WTC11 (cell line): Measurements from ENCODE around the gene KCND2. TPM values are rescaled to one million over a fixed set of nuclear protein-coding genes. Genes with fewer than 3 reads are reported as not detected.

Source experiments
- ATAC-seq: fragments of 200-7000 bp; cut with Tn5 transposase; 2 replicates; pipeline ENCODE4 v1.10.0; 2021; ENCODE audit warnings: mild to moderate bottlenecking, moderate library complexity
- CTCF ChIA-PET: fragments of 300-600 bp; sonication (Branson Sonifier 250); formaldehyde crosslinking; loops from one replicate; lab custom pipeline; 2021; ENCODE audit warnings: antibody characterized with exemption; lab: Charles Lee
- POLR2A ChIA-PET: fragments of 350-600 bp; sonication (Branson Sonifier 250); formaldehyde crosslinking; loops from one replicate; lab custom pipeline; 2021; ENCODE audit warnings: antibody characterized with exemption; lab: Charles Lee
- DNase-seq: peaks from one replicate; pipeline ENCODE4 v3.0.0; 2021; ENCODE audit warnings: low spot score
- H3K27ac Mint-ChIP-seq: 2 replicates; pipeline ENCODE4 v1.8.0; 2021; ENCODE audit warnings: mixed read lengths
- H3K27me3 Mint-ChIP-seq: 2 replicates; pipeline ENCODE4 v1.8.0; 2021; ENCODE audit warnings: low read depth, mild to moderate bottlenecking, moderate library complexity, mixed read lengths
- H3K36me3 Mint-ChIP-seq: 2 replicates; pipeline ENCODE4 v1.8.0; 2021; ENCODE audit warnings: mixed read lengths
- H3K4me1 Mint-ChIP-seq: 2 replicates; pipeline ENCODE4 v1.8.0; 2022; ENCODE audit warnings: mixed read lengths
- H3K4me3 Mint-ChIP-seq: 2 replicates; pipeline ENCODE4 v1.8.0; 2021; ENCODE audit warnings: mild to moderate bottlenecking, moderate library complexity, mixed read lengths
- H3K9me3 Mint-ChIP-seq: 2 replicates; pipeline ENCODE4 v1.8.0; 2021; ENCODE audit warnings: mixed read lengths
- ELF4 ChIP-seq: sonication (generic); formaldehyde crosslinking; IDR thresholded peaks from 2 replicates; pipeline ENCODE4 v1.8.1; 2022; ENCODE audit warnings: low read depth, mild to moderate bottlenecking, moderate library complexity, missing genetic modification reagents
- FOXJ3 ChIP-seq: sonication (generic); formaldehyde crosslinking; IDR thresholded peaks from 2 replicates; pipeline ENCODE4 v1.9.0; 2021; ENCODE audit warnings: missing genetic modification reagents, mild to moderate bottlenecking, borderline replicate concordance
- FOXK1 ChIP-seq: sonication (generic); formaldehyde crosslinking; IDR thresholded peaks from 2 replicates; pipeline ENCODE4 v1.8.0; 2022; ENCODE audit warnings: mild to moderate bottlenecking, moderate library complexity, missing genetic modification reagents
- GABPB1 ChIP-seq: sonication (generic); formaldehyde crosslinking; IDR thresholded peaks from 2 replicates; pipeline ENCODE4 v1.8.1; 2023; ENCODE audit warnings: mild to moderate bottlenecking, missing genetic modification reagents
- JUN ChIP-seq: sonication (generic); formaldehyde crosslinking; IDR thresholded peaks from 2 replicates; pipeline ENCODE4 v1.8.0; 2023; ENCODE audit warnings: mild to moderate bottlenecking, missing genetic modification reagents
- NFATC4 ChIP-seq: fragments of 250-450 bp; sonication (Bioruptor Pico); IDR thresholded peaks from 2 replicates; pipeline ENCODE4 v1.9.0; 2021; ENCODE audit warnings: mild to moderate bottlenecking
- ZBTB21 ChIP-seq: sonication (generic); formaldehyde crosslinking; IDR thresholded peaks from 2 replicates; pipeline ENCODE4 v1.8.1; 2023; ENCODE audit warnings: mild to moderate bottlenecking, missing genetic modification reagents, borderline replicate concordance
- ZNF317 ChIP-seq: sonication (generic); formaldehyde crosslinking; IDR thresholded peaks from 2 replicates; pipeline ENCODE4 v1.8.1; 2023; ENCODE audit warnings: low read depth, mild to moderate bottlenecking, moderate library complexity, missing genetic modification reagents, borderline replicate concordance
- ZNF396 ChIP-seq: fragments of 250-450 bp; sonication (Bioruptor Pico); IDR thresholded peaks from 2 replicates; pipeline ENCODE4 v1.8.0; 2021; ENCODE audit warnings: mild to moderate bottlenecking, moderate library complexity, borderline replicate concordance
- ZNF423 ChIP-seq: fragments of 250-450 bp; sonication (Bioruptor Pico); IDR thresholded peaks from 2 replicates; pipeline ENCODE4 v2.1.2; 2022; ENCODE audit warnings: mild to moderate bottlenecking, moderate library complexity
- total RNA-seq: library from RNA; stranded (reverse); gene quantifications from 3 replicates; pipeline ENCODE4 v1.2.3, GENCODE V29; 2021
- TF ChIP-seq, protein P1 (sequence below): sonication (generic); formaldehyde crosslinking; IDR thresholded peaks from 2 replicates; pipeline ENCODE4 v1.8.1; 2023; ENCODE audit warnings: mild to moderate bottlenecking, missing genetic modification reagents, moderate library complexity
- TF ChIP-seq, protein P2 (sequence below): sonication (generic); formaldehyde crosslinking; IDR thresholded peaks from 2 replicates; pipeline ENCODE4 v1.8.1; 2022; ENCODE audit warnings: missing genetic modification reagents, borderline replicate concordance
- TF ChIP-seq, protein P3 (sequence below): fragments of 250-450 bp; sonication (Bioruptor Pico); IDR thresholded peaks from 2 replicates; pipeline ENCODE4 v2.1.2; 2022; ENCODE audit warnings: mild to moderate bottlenecking, moderate library complexity
- TF ChIP-seq, protein P4 (sequence below): sonication (generic); formaldehyde crosslinking; IDR thresholded peaks from 2 replicates; pipeline ENCODE4 v1.8.0; 2023; ENCODE audit warnings: missing genetic modification reagents, mild to moderate bottlenecking, borderline replicate concordance
- TF ChIP-seq, protein P5 (sequence below): sonication (generic); formaldehyde crosslinking; IDR thresholded peaks from 2 replicates; pipeline ENCODE4 v1.8.0; 2022; ENCODE audit warnings: mild to moderate bottlenecking, missing genetic modification reagents
- TF ChIP-seq, protein P6 (sequence below): fragments of 250-450 bp; sonication (Bioruptor Pico); IDR thresholded peaks from 2 replicates; pipeline ENCODE4 v1.9.0; 2021; ENCODE audit warnings: mild to moderate bottlenecking
- TF ChIP-seq, protein P7 (sequence below): sonication (generic); formaldehyde crosslinking; IDR thresholded peaks from 2 replicates; pipeline ENCODE4 v1.8.0; 2022; ENCODE audit warnings: mild to moderate bottlenecking, missing genetic modification reagents
- TF ChIP-seq, protein P8 (sequence below): sonication (generic); formaldehyde crosslinking; IDR thresholded peaks from 2 replicates; pipeline ENCODE4 v1.8.1; 2022; ENCODE audit warnings: mild to moderate bottlenecking, missing genetic modification reagents, moderate library complexity, borderline replicate concordance

KCND2 gene
- total RNA-seq, 1 experiment from 2014 or later = 4.6 TPM

DNA sequence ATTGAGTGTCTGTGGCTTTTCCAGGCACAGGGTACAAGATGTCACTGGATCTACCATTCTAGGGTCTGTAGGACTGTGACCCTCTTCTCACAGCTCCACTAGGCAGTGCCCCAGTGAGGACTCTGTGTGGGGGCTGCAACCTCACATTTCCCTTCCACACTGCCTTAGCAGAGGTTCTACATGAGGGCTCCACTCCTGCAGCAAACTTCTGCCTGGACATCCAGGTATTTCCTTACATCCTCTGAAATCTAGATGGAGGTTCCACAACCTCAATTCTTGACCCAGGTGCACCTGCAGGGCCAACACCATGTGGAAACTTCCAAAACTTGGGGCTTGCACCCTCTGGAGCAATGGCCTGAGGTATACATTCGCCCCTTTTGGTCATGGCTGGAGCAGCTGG is 183.7 kb downstream of the KCND2 start:
- Mint-ChIP-seq H3K36me3 (peaks cover 59% of the 10 kb centered on the region), H3K9me3 (peaks cover 61% of the 10 kb centered on the region)
- CTCF ChIA-PET = no interaction called here
- ATAC-seq = no peak
- TF ChIP-seq, protein P1, sequence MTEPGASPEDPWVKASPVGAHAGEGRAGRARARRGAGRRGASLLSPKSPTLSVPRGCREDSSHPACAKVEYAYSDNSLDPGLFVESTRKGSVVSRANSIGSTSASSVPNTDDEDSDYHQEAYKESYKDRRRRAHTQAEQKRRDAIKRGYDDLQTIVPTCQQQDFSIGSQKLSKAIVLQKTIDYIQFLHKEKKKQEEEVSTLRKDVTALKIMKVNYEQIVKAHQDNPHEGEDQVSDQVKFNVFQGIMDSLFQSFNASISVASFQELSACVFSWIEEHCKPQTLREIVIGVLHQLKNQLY (CRISPR knock-in tag) = no peak
- TF ChIP-seq, protein P2, sequence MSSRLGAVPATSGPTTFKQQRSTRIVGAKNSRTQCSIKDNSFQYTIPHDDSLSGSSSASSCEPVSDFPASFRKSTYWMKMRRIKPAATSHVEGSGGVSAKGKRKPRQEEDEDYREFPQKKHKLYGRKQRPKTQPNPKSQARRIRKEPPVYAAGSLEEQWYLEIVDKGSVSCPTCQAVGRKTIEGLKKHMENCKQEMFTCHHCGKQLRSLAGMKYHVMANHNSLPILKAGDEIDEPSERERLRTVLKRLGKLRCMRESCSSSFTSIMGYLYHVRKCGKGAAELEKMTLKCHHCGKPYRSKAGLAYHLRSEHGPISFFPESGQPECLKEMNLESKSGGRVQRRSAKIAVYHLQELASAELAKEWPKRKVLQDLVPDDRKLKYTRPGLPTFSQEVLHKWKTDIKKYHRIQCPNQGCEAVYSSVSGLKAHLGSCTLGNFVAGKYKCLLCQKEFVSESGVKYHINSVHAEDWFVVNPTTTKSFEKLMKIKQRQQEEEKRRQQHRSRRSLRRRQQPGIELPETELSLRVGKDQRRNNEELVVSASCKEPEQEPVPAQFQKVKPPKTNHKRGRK (CRISPR knock-in tag) = no peak
- no peak for TF ChIP-seq NFATC4 (CRISPR knock-in tag)
- no peak for TF ChIP-seq ZBTB21 (CRISPR knock-in tag)
- TF ChIP-seq, all 79 proteins: peak for 0
- POLR2A ChIA-PET = interaction anchor here (0.7 kb wide), 1 partner anchor 1730 kb away, joined by 3 read pairs; no protein-coding TSS in a partner anchor
- Mint-ChIP-seq H3K27me3 (peaks cover 3% of the 10 kb centered on the region; the same call in 1 of the 2 replicates), H3K4me3 (no peak overlapping the region), H3K4me1 (peaks cover 26% of the 10 kb centered on the region), H3K27ac (no peak overlapping the region)
- DNase-seq = no peak

DNA sequence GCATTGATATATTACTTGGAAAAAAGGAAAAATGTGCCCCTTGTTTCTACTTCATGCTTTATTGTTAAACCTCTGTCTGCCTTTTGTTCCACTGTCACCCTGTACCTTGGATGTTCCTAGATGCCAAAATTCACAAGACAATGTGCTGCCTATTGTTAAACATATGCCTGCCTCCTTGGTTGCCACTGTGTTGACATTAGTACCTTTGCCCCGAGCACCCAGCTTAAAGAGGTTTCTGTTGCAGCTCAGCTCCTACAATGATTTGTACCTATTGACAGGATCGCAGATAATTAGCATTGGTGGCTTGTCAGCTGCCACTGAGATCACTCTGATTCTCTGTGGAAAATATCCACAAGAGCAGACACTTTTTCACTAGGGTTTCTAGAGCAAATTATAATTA is 188.0 kb downstream of the KCND2 start:
- POLR2A ChIA-PET = no interaction called here

DNA sequence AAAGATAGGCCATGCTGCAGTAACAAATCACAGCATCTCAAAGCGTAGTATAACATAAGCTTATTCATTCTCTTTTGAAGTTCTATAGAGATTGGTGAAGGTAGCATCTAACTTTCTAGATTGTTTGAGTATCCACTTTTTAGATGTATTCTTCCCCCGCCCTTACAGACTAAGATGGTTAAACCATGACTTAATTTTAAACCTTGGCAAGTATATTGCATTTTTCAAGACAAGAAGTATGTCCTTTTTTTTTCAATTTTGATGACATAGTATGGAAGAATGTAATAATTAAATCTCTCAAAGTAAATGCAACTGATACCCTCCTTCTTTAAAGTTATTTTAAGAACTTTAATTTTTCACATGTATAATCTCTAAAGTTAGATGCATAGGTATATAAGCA is 190.0 kb downstream of the KCND2 start:
- Mint-ChIP-seq H3K36me3 (peaks cover 6% of the 10 kb centered on the region), H3K4me1 (peaks cover 36% of the 10 kb centered on the region), H3K4me3 (no peak overlapping the region), H3K9me3 (peaks cover 11% of the 10 kb centered on the region), H3K27ac (no peak overlapping the region), H3K27me3 (no peaks in the 10 kb centered on the region)
- no peak for ATAC-seq
- no peak for DNase-seq
- POLR2A ChIA-PET = no interaction called here
- CTCF ChIA-PET = no interaction called here
- TF ChIP-seq ELF4 (CRISPR knock-in tag) (no peak), FOXJ3 (CRISPR knock-in tag) (no peak), ZNF423 (CRISPR knock-in tag) (no peak), JUN (no peak), ZNF317 (no peak), NFATC4 (CRISPR knock-in tag) (no peak)
- TF ChIP-seq, protein P3, sequence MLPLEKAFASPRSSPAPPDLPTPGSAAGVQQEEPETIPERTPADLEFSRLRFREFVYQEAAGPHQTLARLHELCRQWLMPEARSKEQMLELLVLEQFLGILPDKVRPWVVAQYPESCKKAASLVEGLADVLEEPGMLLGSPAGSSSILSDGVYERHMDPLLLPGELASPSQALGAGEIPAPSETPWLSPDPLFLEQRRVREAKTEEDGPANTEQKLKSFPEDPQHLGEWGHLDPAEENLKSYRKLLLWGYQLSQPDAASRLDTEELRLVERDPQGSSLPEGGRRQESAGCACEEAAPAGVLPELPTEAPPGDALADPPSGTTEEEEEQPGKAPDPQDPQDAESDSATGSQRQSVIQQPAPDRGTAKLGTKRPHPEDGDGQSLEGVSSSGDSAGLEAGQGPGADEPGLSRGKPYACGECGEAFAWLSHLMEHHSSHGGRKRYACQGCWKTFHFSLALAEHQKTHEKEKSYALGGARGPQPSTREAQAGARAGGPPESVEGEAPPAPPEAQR (CRISPR knock-in tag) = no peak
- TF ChIP-seq, protein P4, sequence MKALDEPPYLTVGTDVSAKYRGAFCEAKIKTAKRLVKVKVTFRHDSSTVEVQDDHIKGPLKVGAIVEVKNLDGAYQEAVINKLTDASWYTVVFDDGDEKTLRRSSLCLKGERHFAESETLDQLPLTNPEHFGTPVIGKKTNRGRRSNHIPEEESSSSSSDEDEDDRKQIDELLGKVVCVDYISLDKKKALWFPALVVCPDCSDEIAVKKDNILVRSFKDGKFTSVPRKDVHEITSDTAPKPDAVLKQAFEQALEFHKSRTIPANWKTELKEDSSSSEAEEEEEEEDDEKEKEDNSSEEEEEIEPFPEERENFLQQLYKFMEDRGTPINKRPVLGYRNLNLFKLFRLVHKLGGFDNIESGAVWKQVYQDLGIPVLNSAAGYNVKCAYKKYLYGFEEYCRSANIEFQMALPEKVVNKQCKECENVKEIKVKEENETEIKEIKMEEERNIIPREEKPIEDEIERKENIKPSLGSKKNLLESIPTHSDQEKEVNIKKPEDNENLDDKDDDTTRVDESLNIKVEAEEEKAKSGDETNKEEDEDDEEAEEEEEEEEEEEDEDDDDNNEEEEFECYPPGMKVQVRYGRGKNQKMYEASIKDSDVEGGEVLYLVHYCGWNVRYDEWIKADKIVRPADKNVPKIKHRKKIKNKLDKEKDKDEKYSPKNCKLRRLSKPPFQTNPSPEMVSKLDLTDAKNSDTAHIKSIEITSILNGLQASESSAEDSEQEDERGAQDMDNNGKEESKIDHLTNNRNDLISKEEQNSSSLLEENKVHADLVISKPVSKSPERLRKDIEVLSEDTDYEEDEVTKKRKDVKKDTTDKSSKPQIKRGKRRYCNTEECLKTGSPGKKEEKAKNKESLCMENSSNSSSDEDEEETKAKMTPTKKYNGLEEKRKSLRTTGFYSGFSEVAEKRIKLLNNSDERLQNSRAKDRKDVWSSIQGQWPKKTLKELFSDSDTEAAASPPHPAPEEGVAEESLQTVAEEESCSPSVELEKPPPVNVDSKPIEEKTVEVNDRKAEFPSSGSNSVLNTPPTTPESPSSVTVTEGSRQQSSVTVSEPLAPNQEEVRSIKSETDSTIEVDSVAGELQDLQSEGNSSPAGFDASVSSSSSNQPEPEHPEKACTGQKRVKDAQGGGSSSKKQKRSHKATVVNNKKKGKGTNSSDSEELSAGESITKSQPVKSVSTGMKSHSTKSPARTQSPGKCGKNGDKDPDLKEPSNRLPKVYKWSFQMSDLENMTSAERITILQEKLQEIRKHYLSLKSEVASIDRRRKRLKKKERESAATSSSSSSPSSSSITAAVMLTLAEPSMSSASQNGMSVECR = no peak
- TF ChIP-seq, protein P5, sequence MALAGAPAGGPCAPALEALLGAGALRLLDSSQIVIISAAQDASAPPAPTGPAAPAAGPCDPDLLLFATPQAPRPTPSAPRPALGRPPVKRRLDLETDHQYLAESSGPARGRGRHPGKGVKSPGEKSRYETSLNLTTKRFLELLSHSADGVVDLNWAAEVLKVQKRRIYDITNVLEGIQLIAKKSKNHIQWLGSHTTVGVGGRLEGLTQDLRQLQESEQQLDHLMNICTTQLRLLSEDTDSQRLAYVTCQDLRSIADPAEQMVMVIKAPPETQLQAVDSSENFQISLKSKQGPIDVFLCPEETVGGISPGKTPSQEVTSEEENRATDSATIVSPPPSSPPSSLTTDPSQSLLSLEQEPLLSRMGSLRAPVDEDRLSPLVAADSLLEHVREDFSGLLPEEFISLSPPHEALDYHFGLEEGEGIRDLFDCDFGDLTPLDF (CRISPR knock-in tag) = no peak
- TF ChIP-seq, protein P6, sequence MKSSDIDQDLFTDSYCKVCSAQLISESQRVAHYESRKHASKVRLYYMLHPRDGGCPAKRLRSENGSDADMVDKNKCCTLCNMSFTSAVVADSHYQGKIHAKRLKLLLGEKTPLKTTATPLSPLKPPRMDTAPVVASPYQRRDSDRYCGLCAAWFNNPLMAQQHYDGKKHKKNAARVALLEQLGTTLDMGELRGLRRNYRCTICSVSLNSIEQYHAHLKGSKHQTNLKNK (CRISPR knock-in tag) = no peak

More for the DNA sequence above, 188.0 kb downstream of the KCND2 start:
- no peaks in the 10 kb centered on the region for H3K27me3 Mint-ChIP-seq
- TF ChIP-seq, protein P7, sequence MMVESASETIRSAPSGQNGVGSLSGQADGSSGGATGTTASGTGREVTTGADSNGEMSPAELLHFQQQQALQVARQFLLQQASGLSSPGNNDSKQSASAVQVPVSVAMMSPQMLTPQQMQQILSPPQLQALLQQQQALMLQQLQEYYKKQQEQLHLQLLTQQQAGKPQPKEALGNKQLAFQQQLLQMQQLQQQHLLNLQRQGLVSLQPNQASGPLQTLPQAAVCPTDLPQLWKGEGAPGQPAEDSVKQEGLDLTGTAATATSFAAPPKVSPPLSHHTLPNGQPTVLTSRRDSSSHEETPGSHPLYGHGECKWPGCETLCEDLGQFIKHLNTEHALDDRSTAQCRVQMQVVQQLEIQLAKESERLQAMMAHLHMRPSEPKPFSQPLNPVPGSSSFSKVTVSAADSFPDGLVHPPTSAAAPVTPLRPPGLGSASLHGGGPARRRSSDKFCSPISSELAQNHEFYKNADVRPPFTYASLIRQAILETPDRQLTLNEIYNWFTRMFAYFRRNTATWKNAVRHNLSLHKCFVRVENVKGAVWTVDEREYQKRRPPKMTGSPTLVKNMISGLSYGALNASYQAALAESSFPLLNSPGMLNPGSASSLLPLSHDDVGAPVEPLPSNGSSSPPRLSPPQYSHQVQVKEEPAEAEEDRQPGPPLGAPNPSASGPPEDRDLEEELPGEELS (CRISPR knock-in tag) = 0 out of 2 replicates have a peak, but pooled peaks have one; percentile 56
- TF ChIP-seq GABPB1 (no peak), ZNF396 (CRISPR knock-in tag) (no peak), FOXK1 (CRISPR knock-in tag) (peak; percentile 76; the same call in 1 of the 2 replicates)
- TF ChIP-seq, protein P8, sequence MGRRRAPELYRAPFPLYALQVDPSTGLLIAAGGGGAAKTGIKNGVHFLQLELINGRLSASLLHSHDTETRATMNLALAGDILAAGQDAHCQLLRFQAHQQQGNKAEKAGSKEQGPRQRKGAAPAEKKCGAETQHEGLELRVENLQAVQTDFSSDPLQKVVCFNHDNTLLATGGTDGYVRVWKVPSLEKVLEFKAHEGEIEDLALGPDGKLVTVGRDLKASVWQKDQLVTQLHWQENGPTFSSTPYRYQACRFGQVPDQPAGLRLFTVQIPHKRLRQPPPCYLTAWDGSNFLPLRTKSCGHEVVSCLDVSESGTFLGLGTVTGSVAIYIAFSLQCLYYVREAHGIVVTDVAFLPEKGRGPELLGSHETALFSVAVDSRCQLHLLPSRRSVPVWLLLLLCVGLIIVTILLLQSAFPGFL (CRISPR knock-in tag) = no peak
- TF ChIP-seq, all 79 proteins: peak for 2
- CTCF ChIA-PET = interaction anchor here (1.6 kb wide), 1 partner anchor 18 kb away, joined by 4 read pairs; no protein-coding TSS in a partner anchor
- ATAC-seq = peak; percentile 95
- Mint-ChIP-seq H3K27ac (peak overlapping the region; percentile 50; the same call in 1 of the 2 replicates), H3K36me3 (peaks cover 26% of the 10 kb centered on the region), H3K4me3 (no peak overlapping the region), H3K4me1 (peaks cover 36% of the 10 kb centered on the region), H3K9me3 (peaks cover 24% of the 10 kb centered on the region)
- no peak for DNase-seq
